Uterus (tissue), 4 donors: ENCODE measurements around the gene HIPK1. TPM values are rescaled to one million over a fixed set of nuclear protein-coding genes. Genes with fewer than 3 reads are reported as not detected.

Experiments used
- DNase-seq, 2 donors: peaks; one replicate each; pipeline ENCODE4 v3.0.0-alpha.2; 2019 to 2020
- H3K27ac ChIP-seq, 2 donors: fragments of 200-600 bp; sonication (generic); 1 replicate in 1 of 2; 2 replicates in 1 of 2; pipeline ENCODE4 v1.5.1; 2016 to 2018
- H3K27me3 ChIP-seq, 2 donors: fragments of 200-600 bp; sonication (generic); one replicate each; pipeline ENCODE4 v1.5.1; 2018 to 2019; ENCODE audit warnings: control low read depth in 1 of 2
- H3K36me3 ChIP-seq, 2 donors: fragments of 200-600 bp; sonication (generic); one replicate each; pipeline ENCODE4 v1.5.1; 2019; ENCODE audit warnings: control low read depth in 1 of 2
- H3K4me1 ChIP-seq, 2 donors: fragments of 200-600 bp; sonication (generic); one replicate each; pipeline ENCODE4 v1.5.1; 2018 to 2019; ENCODE audit warnings: control low read depth in 1 of 2
- H3K4me3 ChIP-seq, 2 donors: fragments of 200-600 bp; sonication (generic); 1 replicate in 1 of 2; 2 replicates in 1 of 2; pipeline ENCODE4 v1.5.1; 2018 to 2019; ENCODE audit warnings: mild to moderate bottlenecking in 1 of 2
- H3K9me3 ChIP-seq, 2 donors: fragments of 200-600 bp; sonication (generic); one replicate each; pipeline ENCODE4 v1.5.1; 2019; ENCODE audit warnings: control low read depth in 1 of 2
- CTCF ChIP-seq, 4 experiments: fragments of 200-600 bp in 2 of 4; fragments of 450-650 bp in 2 of 4; sonication (generic) in 2 of 4; IDR thresholded peaks; one replicate each; pipeline ENCODE4 v1.5.1; 2016 to 2019; ENCODE audit warnings: antibody characterized with exemption in 4 of 4, mild to moderate bottlenecking in 2 of 4, moderate library complexity in 1 of 4
- POLR2A ChIP-seq, 2 donors: fragments of 450-650 bp; IDR thresholded peaks; one replicate each; pipeline ENCODE4 v1.6.1; 2016; ENCODE audit warnings: antibody characterized with exemption in 2 of 2, mild to moderate bottlenecking in 1 of 2, moderate library complexity in 1 of 2
- intact Hi-C: fragments of 100-400 bp; cut with DNase I; formaldehyde crosslinking; loops from one replicate; pipeline ENCODE4 v1.15.1; 2023; ENCODE audit warnings: low total_unique reads
- total RNA-seq, 4 donors: library from RNA; depleted of rRNA in 3 of 4; stranded (reverse); fragments of >200 nt in 3 of 4; gene quantifications; one replicate each; pipeline versions ENCODE4 v1.1.0 to v1.2.4, GENCODE V29; 2014 to 2023
- donor health status: DM: yes; HTN: yes; CAD: no.

Gene HIPK1
- total RNA-seq, 4 donors from 2014 or later, result 21.5 to 92.7 (median 39.7) TPM

GRCh38 chr1:113895961-113896360, 33.2 kb upstream of the HIPK1 start:
- Histone ChIP-seq H3K4me3 (no peak overlapping the region), H3K36me3 (no peaks in the 10 kb centered on the region), H3K27ac (peak overlapping the region in 1 of 2 donors; percentile 8), H3K4me1 (no peaks in the 10 kb centered on the region), H3K9me3 (no peaks in the 10 kb centered on the region), H3K27me3 (no peaks in the 10 kb centered on the region)
- TF ChIP-seq CTCF (IDR thresholded peaks at IDR 0.05), result no peak
- TF ChIP-seq POLR2A (IDR thresholded peaks at IDR 0.05), result no peak
- intact Hi-C loops, result no loop called here
- DNase-seq, result no peak

- Histone ChIP-seq H3K4me3 (no peak overlapping the region), H3K27me3 (no peaks in the 10 kb centered on the region), H3K4me1 (peaks cover 2% of the 10 kb centered on the region in 2 donors), H3K9me3 (no peaks in the 10 kb centered on the region), H3K36me3 (no peaks in the 10 kb centered on the region), H3K27ac (no peak overlapping the region)
- intact Hi-C loops, result no loop called here
- TF ChIP-seq CTCF (IDR thresholded peaks at IDR 0.05), result no peak
- no peak for DNase-seq
Observed at GRCh38 chr1:113898241-113898814, 30.8 kb upstream of the HIPK1 start.

- H3K36me3 ChIP-seq, result no peaks in the 10 kb centered on the region
- H3K27ac ChIP-seq, result peak overlapping the region; percentile 4 to 19
- no peaks in the 10 kb centered on the region for H3K27me3 ChIP-seq
- H3K4me1 ChIP-seq, result peaks cover 4 to 9% of the 10 kb centered on the region in 2 donors
- TF ChIP-seq POLR2A (IDR thresholded peaks at IDR 0.05) (no peak), CTCF (IDR thresholded peaks at IDR 0.05) (no peak)
- intact Hi-C loops, result no loop called here
- H3K4me3 ChIP-seq, result no peak overlapping the region
- no peak for DNase-seq
- H3K9me3 ChIP-seq, result no peaks in the 10 kb centered on the region
Observed at GRCh38 chr1:113899111-113899510, 30.0 kb upstream of the HIPK1 start.

- intact Hi-C loops, result no loop called here
- no peaks in the 10 kb centered on the region for H3K36me3 ChIP-seq
Observed at GRCh38 chr1:113901191-113901590, 27.9 kb upstream of the HIPK1 start.

More at GRCh38 chr1:113901191-113901590, 27.9 kb upstream of the HIPK1 start:
- H3K27me3 ChIP-seq, result no peaks in the 10 kb centered on the region
- no peaks in the 10 kb centered on the region for H3K9me3 ChIP-seq
- no peak for TF ChIP-seq POLR2A (IDR thresholded peaks at IDR 0.05)
- no peak for TF ChIP-seq CTCF (IDR thresholded peaks at IDR 0.05)
- no peak overlapping the region for H3K27ac ChIP-seq
- no peak for DNase-seq
- H3K4me1 ChIP-seq, result peaks cover 4 to 9% of the 10 kb centered on the region in 2 donors
- no peak overlapping the region for H3K4me3 ChIP-seq
